AG09309 (cell line): Measurements from ENCODE around the gene UBE2I.

Experiments used
- DNase-seq: peaks from one replicate; pipeline ENCODE4 v3.0.0-alpha.2; 2010; ENCODE audit warnings: low read depth
- H3K4me3 ChIP-seq: 2 replicates; pipeline ENCODE4 v1.5.1; 2011; ENCODE audit warnings: mild to moderate bottlenecking, low read depth, low read length, moderate library complexity; ENCODE audit not compliant: control insufficient read depth
- CTCF ChIP-seq: IDR thresholded peaks from 2 replicates; pipeline ENCODE4 v1.5.1; 2011; ENCODE audit warnings: mild to moderate bottlenecking, low read depth, low read length, inconsistent platforms; ENCODE audit not compliant: insufficient read depth, control insufficient read depth; ENCODE audit errors: missing control alignments

UBE2I gene

GRCh38 chr16:1300664-1301476 lies 8.6 kb upstream of the UBE2I start:
- DNase-seq, result no peak
- peak overlapping the region; percentile 10; the same call in 1 of the 2 replicates for H3K4me3 ChIP-seq
- TF ChIP-seq CTCF, result peak; percentile 93

- H3K4me3 ChIP-seq, result no peak overlapping the region
- no peak for DNase-seq
- TF ChIP-seq CTCF, result no peak
Observed at GRCh38 chr16:1301562-1301961, 7.9 kb upstream of the UBE2I start.

- DNase-seq, result no peak
- no peak for TF ChIP-seq CTCF
- H3K4me3 ChIP-seq, result no peak overlapping the region
Observed at GRCh38 chr16:1305823-1306222, 3.6 kb upstream of the UBE2I start.

GRCh38 chr16:1306334-1306733 lies 3.1 kb upstream of the UBE2I start:
- H3K4me3 ChIP-seq, result no peak overlapping the region
- no peak for TF ChIP-seq CTCF
- no peak for DNase-seq

- no peak for DNase-seq
- TF ChIP-seq CTCF, result no peak
- H3K4me3 ChIP-seq, result peak overlapping the region; percentile 50
Observed at GRCh38 chr16:1308036-1308976, 1.1 kb upstream of the UBE2I start.

- no peak for TF ChIP-seq CTCF
- H3K4me3 ChIP-seq, result peak overlapping the region; percentile 65
- DNase-seq, result no peak
Observed at GRCh38 chr16:1309888-1310831, 724 bp downstream of the UBE2I start.
